GM18907 (cell line): ENCODE data around the gene DDX39B.
"Not testable (repeated sequence)": the region's sequence is repeated elsewhere in the genome, so short reads cannot be mapped to it uniquely, and the experiment has no call there.

Source experiments
- ATAC-seq: cut with Tn5 transposase; IDR thresholded peaks from one replicate; pipeline ENCODE4 v1.9.1; 2021; ENCODE audit warnings: mild to moderate bottlenecking, moderate library complexity; ENCODE audit not compliant: unreplicated experiment

The DDX39B gene

GRCh38 chr6:31541658-31542521 is at the start of gene DDX39B:
Gene DDX39B, minus strand, starts transcription at chr6:31542003. Its CDS starts 1,471 bp downstream, at chr6:31540532.
- ATAC-seq: peak; percentile 73

- not testable (repeated sequence) for ATAC-seq
Measured at GRCh38 chr6:31590691-31591090, 48.9 kb upstream of the DDX39B start.

- ATAC-seq: no peak
Measured at GRCh38 chr6:31588871-31589650, 47.3 kb upstream of the DDX39B start.

- ATAC-seq: no peak
Measured at GRCh38 chr6:31587791-31588777, 46.3 kb upstream of the DDX39B start.

- ATAC-seq: no peak
Measured at GRCh38 chr6:31586599-31587281, 44.9 kb upstream of the DDX39B start.

- ATAC-seq: no peak
Measured at GRCh38 chr6:31586008-31586407, 44.2 kb upstream of the DDX39B start, which contains the start of gene LST1. Gene LST1, plus strand, starts transcription at chr6:31586277. Its CDS starts 1,023 bp downstream, at chr6:31587300.

GRCh38 chr6:31585491-31585890 is 43.7 kb upstream of the DDX39B start:
- no peak for ATAC-seq

- no peak for ATAC-seq
Measured at GRCh38 chr6:31582230-31582643, 40.4 kb upstream of the DDX39B start, which contains the start of gene LTB. Gene LTB, minus strand, starts transcription at chr6:31582424. Its CDS starts 7 bp downstream, at chr6:31582417.

- no peak for ATAC-seq
Measured at GRCh38 chr6:31581434-31582229, 39.8 kb upstream of the DDX39B start.

GRCh38 chr6:31580807-31581433 is 39.1 kb upstream of the DDX39B start:
- ATAC-seq: peak; percentile 50

- ATAC-seq: no peak
Measured at GRCh38 chr6:31580438-31580740, 38.6 kb upstream of the DDX39B start.

- no peak for ATAC-seq
Measured at GRCh38 chr6:31579546-31580437, 38.0 kb upstream of the DDX39B start.

- no peak for ATAC-seq
Measured at GRCh38 chr6:31579119-31579505, 37.3 kb upstream of the DDX39B start.

GRCh38 chr6:31578184-31579118 is 36.6 kb upstream of the DDX39B start:
- no peak for ATAC-seq

- no peak for ATAC-seq
Measured at GRCh38 chr6:31577579-31577966, 35.8 kb upstream of the DDX39B start.

GRCh38 chr6:31576897-31577578 is 35.2 kb upstream of the DDX39B start:
- ATAC-seq: no peak
